Measurements from ENCODE around the gene PPM1L. TPM values are rescaled to one million over a fixed set of nuclear protein-coding genes. Genes with fewer than 3 reads are reported as not detected.
"Not testable (repeated sequence)": the region's sequence is repeated elsewhere in the genome, so short reads cannot be mapped to it uniquely, and the experiment has no call there.

PPM1L gene
- polyA plus RNA-seq, 1 donor (not counting 4 experiments of a cell fraction or from before 2014, with no cell fraction given): 0.58 TPM

DNA sequence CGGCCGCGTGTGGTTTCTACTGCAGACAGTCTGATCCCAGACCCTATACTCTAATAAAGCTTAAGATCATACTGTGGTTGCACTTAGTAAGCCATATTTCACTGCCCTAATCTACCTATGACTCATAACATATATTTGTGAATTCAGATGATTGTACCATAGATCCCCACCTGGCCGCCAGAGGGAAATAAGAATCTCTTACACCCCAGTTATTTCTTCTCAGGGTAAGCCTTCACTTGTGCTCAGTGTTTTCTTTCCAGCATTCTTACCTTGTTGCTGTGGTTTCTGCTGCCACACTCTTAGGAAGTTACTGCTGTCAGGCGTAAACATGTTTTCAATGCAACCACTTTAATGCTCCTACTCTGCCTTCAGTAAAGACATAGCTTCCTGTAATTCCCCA lies 243.2 kb downstream of the PPM1L start:
- no peak overlapping the region for H3K27ac ChIP-seq (ENCODE audit: control insufficient read depth, insufficient read depth, low read length)
- dilution Hi-C loops (cut with MboI; ENCODE audit: extremely low pct_ligation_motif_present, low sequenced_read_pairs): no loop called here
- no peak for DNase-seq (ENCODE audit: low read depth, low spot score)

DNA sequence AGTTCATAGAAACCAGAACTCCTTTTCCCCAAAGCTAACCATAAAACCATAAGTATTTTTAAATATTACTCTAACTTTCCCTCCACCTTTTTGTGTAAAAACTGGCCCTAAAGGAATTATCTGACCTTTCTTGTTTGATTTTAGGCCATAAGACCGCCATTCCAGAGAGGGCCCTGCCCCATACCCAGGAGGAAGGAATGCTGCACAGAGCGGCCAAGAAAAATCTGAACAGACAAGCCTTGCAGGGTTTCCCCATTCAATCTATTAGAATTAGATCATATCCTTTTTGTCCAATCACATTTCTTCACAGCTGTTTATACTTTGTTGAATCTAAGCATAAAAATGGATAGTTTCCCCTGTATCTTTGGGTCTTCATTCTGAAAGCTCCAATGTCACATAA lies 252.1 kb downstream of the PPM1L start:
- TF ChIP-seq EZH2 (IDR thresholded peaks at IDR 0.05; ENCODE audit: low read length): no peak
- TF ChIP-seq, protein P1, sequence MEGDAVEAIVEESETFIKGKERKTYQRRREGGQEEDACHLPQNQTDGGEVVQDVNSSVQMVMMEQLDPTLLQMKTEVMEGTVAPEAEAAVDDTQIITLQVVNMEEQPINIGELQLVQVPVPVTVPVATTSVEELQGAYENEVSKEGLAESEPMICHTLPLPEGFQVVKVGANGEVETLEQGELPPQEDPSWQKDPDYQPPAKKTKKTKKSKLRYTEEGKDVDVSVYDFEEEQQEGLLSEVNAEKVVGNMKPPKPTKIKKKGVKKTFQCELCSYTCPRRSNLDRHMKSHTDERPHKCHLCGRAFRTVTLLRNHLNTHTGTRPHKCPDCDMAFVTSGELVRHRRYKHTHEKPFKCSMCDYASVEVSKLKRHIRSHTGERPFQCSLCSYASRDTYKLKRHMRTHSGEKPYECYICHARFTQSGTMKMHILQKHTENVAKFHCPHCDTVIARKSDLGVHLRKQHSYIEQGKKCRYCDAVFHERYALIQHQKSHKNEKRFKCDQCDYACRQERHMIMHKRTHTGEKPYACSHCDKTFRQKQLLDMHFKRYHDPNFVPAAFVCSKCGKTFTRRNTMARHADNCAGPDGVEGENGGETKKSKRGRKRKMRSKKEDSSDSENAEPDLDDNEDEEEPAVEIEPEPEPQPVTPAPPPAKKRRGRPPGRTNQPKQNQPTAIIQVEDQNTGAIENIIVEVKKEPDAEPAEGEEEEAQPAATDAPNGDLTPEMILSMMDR (optimal IDR thresholded peaks at IDR 0.05 in 1 of 3, IDR thresholded peaks at IDR 0.05 in 1 of 3, conservative IDR thresholded peaks at IDR 0.05 in 1 of 3; ENCODE audit: extremely low read depth in 1 of 3, insufficient read depth in 2 of 3, low read length in 3 of 3): no peak
- FAIRE-seq (no peak), DNase-seq (ENCODE audit: low read depth, low spot score) (no peak)
- Histone ChIP-seq H3K4me2 (ENCODE audit: control insufficient read depth, extremely low read depth, insufficient read depth, low read depth, low read length) (no peak overlapping the region), H3K4me3 (ENCODE audit: control insufficient read depth in 2 of 3, extremely low read depth in 1 of 3, insufficient read depth in 2 of 3, low read depth in 1 of 3, low read length in 3 of 3) (no peak overlapping the region), H3K79me2 (ENCODE audit: control insufficient read depth, insufficient read depth, low read length) (no peaks in the 10 kb centered on the region), H3K9ac (ENCODE audit: control insufficient read depth, extremely low read depth, insufficient read depth, low read length) (no peak overlapping the region), H3K36me3 (ENCODE audit: control insufficient read depth in 2 of 2, extremely low read depth in 1 of 2, insufficient read depth in 2 of 2, low read length in 2 of 2) (no peaks in the 10 kb centered on the region), H3K9me1 (ENCODE audit: control insufficient read depth, extremely low read depth, insufficient read depth, low read length) (no peaks in the 10 kb centered on the region), H2AFZ (ENCODE audit: control insufficient read depth, low read length) (no peak overlapping the region), H3K27ac (ENCODE audit: control insufficient read depth, insufficient read depth, low read length) (no peak overlapping the region), H3K27me3 (ENCODE audit: control insufficient read depth, extremely low read depth, insufficient read depth, low read length) (no peaks in the 10 kb centered on the region), H3K9me3 (ENCODE audit: control insufficient read depth, low read depth, low read length) (no peaks in the 10 kb centered on the region), H3K4me1 (ENCODE audit: control insufficient read depth, extremely low read depth, insufficient read depth, low read length) (no peaks in the 10 kb centered on the region), H4K20me1 (ENCODE audit: control insufficient read depth, extremely low read depth, insufficient read depth, low read length) (no peaks in the 10 kb centered on the region)
- dilution Hi-C loops (cut with MboI; ENCODE audit: extremely low pct_ligation_motif_present, low sequenced_read_pairs): no loop called here

More for the DNA sequence above, 243.2 kb downstream of the PPM1L start:
- H3K4me1 ChIP-seq (ENCODE audit: control insufficient read depth, extremely low read depth, insufficient read depth, low read length): no peaks in the 10 kb centered on the region
- H3K27me3 ChIP-seq (ENCODE audit: control insufficient read depth, extremely low read depth, insufficient read depth, low read length): no peaks in the 10 kb centered on the region
- TF ChIP-seq, protein P1 (optimal IDR thresholded peaks at IDR 0.05 in 1 of 3, IDR thresholded peaks at IDR 0.05 in 1 of 3, conservative IDR thresholded peaks at IDR 0.05 in 1 of 3; ENCODE audit: extremely low read depth in 1 of 3, insufficient read depth in 2 of 3, low read length in 3 of 3): no peak
- TF ChIP-seq EZH2 (IDR thresholded peaks at IDR 0.05; ENCODE audit: low read length): no peak
- H4K20me1 ChIP-seq (ENCODE audit: control insufficient read depth, extremely low read depth, insufficient read depth, low read length): no peaks in the 10 kb centered on the region
- no peaks in the 10 kb centered on the region for H3K36me3 ChIP-seq (ENCODE audit: control insufficient read depth in 2 of 2, extremely low read depth in 1 of 2, insufficient read depth in 2 of 2, low read length in 2 of 2)
- no peaks in the 10 kb centered on the region for H3K79me2 ChIP-seq (ENCODE audit: control insufficient read depth, insufficient read depth, low read length)
- no peaks in the 10 kb centered on the region for H3K9me1 ChIP-seq (ENCODE audit: control insufficient read depth, extremely low read depth, insufficient read depth, low read length)
- H3K4me2 ChIP-seq (ENCODE audit: control insufficient read depth, extremely low read depth, insufficient read depth, low read depth, low read length): no peak overlapping the region
- H3K9ac ChIP-seq (ENCODE audit: control insufficient read depth, extremely low read depth, insufficient read depth, low read length): no peak overlapping the region
- H3K4me3 ChIP-seq (ENCODE audit: control insufficient read depth in 2 of 3, extremely low read depth in 1 of 3, insufficient read depth in 2 of 3, low read depth in 1 of 3, low read length in 3 of 3): no peak overlapping the region
- no peaks in the 10 kb centered on the region for H3K9me3 ChIP-seq (ENCODE audit: control insufficient read depth, low read depth, low read length)
- no peak for FAIRE-seq
- no peak overlapping the region for H2AFZ ChIP-seq (ENCODE audit: control insufficient read depth, low read length)

DNA sequence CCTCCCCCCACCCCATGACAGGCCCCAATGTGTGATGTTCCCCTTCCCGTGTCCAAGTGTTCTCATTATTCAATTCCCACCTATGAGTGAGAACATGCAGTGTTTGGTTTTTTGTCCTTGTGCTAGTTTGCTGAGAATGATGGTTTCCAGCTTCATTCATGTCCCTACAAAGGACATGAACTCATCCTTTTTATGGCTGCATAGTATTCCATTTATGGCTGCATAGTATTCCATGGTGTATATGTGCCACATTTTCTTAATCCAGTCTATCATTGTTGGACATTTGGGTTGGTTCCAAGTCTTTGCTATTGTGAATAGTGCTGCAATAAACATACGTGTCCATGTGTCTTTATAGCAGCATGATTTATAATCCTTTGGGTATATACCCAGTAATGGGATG lies 254.1 kb downstream of the PPM1L start:
- H3K27ac ChIP-seq (ENCODE audit: control insufficient read depth, insufficient read depth, low read length); H3K27me3 ChIP-seq (ENCODE audit: control insufficient read depth, extremely low read depth, insufficient read depth, low read length); H3K9me1 ChIP-seq (ENCODE audit: control insufficient read depth, extremely low read depth, insufficient read depth, low read length); dilution Hi-C loops (cut with MboI; ENCODE audit: extremely low pct_ligation_motif_present, low sequenced_read_pairs); DNase-seq (ENCODE audit: low read depth, low spot score); H3K4me2 ChIP-seq (ENCODE audit: control insufficient read depth, extremely low read depth, insufficient read depth, low read depth, low read length); H3K4me3 ChIP-seq (ENCODE audit: control insufficient read depth in 2 of 3, extremely low read depth in 1 of 3, insufficient read depth in 2 of 3, low read depth in 1 of 3, low read length in 3 of 3); H3K9ac ChIP-seq (ENCODE audit: control insufficient read depth, extremely low read depth, insufficient read depth, low read length); H3K4me1 ChIP-seq (ENCODE audit: control insufficient read depth, extremely low read depth, insufficient read depth, low read length); H3K36me3 ChIP-seq (ENCODE audit: control insufficient read depth in 2 of 2, extremely low read depth in 1 of 2, insufficient read depth in 2 of 2, low read length in 2 of 2); H4K20me1 ChIP-seq (ENCODE audit: control insufficient read depth, extremely low read depth, insufficient read depth, low read length); H2AFZ ChIP-seq (ENCODE audit: control insufficient read depth, low read length); FAIRE-seq; H3K79me2 ChIP-seq (ENCODE audit: control insufficient read depth, insufficient read depth, low read length); H3K9me3 ChIP-seq (ENCODE audit: control insufficient read depth, low read depth, low read length): not testable (repeated sequence)

Measured in keratinocyte (primary cell).